Stimulated activated CD8-positive, alpha-beta memory T cell treated with anti-CD3 and anti-CD28 coated beads, Interleukin-7, amount 100 ng/mL, for 4 hours (primary cell): ENCODE measurements around the gene ILDR2.
A peak's percentile ranks its signal among the peaks of the same experiment; 100 is the strongest.
"Not testable (repeated sequence)": the region's sequence is repeated elsewhere in the genome, so short reads cannot be mapped to it uniquely, and the experiment has no call there.

Source experiments
- DNase-seq, 2 donors: peaks; one replicate each; pipeline ENCODE4 v3.0.0-alpha.2; 2020; ENCODE audit warnings: low read depth in 2 of 2

Gene ILDR2

GRCh38 chr1:166888373-166889111 lies 86.8 kb downstream of the ILDR2 start:
- DNase-seq, result no peak

GRCh38 chr1:166884971-166885370 lies 90.4 kb downstream of the ILDR2 start:
- no peak for DNase-seq

- no peak for DNase-seq
Observed at GRCh38 chr1:166884040-166884642, 91.2 kb downstream of the ILDR2 start.

GRCh38 chr1:166882893-166883292 lies 92.4 kb downstream of the ILDR2 start:
- DNase-seq, result no peak

GRCh38 chr1:166878173-166878917 lies 97.0 kb downstream of the ILDR2 start:
- DNase-seq, result not testable (repeated sequence)

- DNase-seq, result no peak
Observed at GRCh38 chr1:166876540-166876838, 98.9 kb downstream of the ILDR2 start.

- DNase-seq, result peak; percentile 98 to 99
Observed at GRCh38 chr1:166875734-166876539, 99.4 kb downstream of the ILDR2 start, which contains the start of gene TADA1. Gene TADA1 (minus strand): TSS chr1:166876264. CDS start chr1:166876233, 31 bp downstream.

- no peak for DNase-seq
Observed at GRCh38 chr1:166875302-166875733, 100.0 kb downstream of the ILDR2 start.

- no peak for DNase-seq
Observed at GRCh38 chr1:166874464-166874863, 100.9 kb downstream of the ILDR2 start.

GRCh38 chr1:166870584-166870983 lies 104.8 kb downstream of the ILDR2 start:
- no peak for DNase-seq

GRCh38 chr1:166869318-166870099 lies 105.8 kb downstream of the ILDR2 start:
- no peak for DNase-seq

- no peak for DNase-seq
Observed at GRCh38 chr1:166868639-166869038, 106.7 kb downstream of the ILDR2 start.

- DNase-seq, result no peak
Observed at GRCh38 chr1:166865926-166866325, 109.4 kb downstream of the ILDR2 start.

- DNase-seq, result no peak
Observed at GRCh38 chr1:166859597-166859996, 115.7 kb downstream of the ILDR2 start.

GRCh38 chr1:166858726-166859419 lies 116.5 kb downstream of the ILDR2 start:
- no peak for DNase-seq
